Bone marrow (tissue), 2 donors: ENCODE data around the gene RHBG.
"Not testable (repeated sequence)": the region's sequence is repeated elsewhere in the genome, so short reads cannot be mapped to it uniquely, and the experiment has no call there.

Experiments
- DNase-seq, 2 donors: peaks; one replicate each; lab custom pipeline; 2025; lab: John Stamatoyannopoulos, UW

The RHBG gene

GRCh38 chr1:156360534-156360933 is 8.5 kb upstream of the RHBG start:
- DNase-seq: no peak

GRCh38 chr1:156365754-156366153 is 3.3 kb upstream of the RHBG start:
- no peak for DNase-seq

- no peak for DNase-seq
Measured at GRCh38 chr1:156366378-156367166, 2.4 kb upstream of the RHBG start.

- DNase-seq: no peak
Measured at GRCh38 chr1:156367383-156368156, 1.4 kb upstream of the RHBG start.

GRCh38 chr1:156368157-156368658 is 803 bp upstream of the RHBG start:
- DNase-seq: no peak

- not testable (repeated sequence) for DNase-seq
Measured at GRCh38 chr1:156369685-156370286, 775 bp downstream of the RHBG start.

- peak in 1 of 2 donors; percentile 44 for DNase-seq
Measured at GRCh38 chr1:156371553-156372264, 2.7 kb downstream of the RHBG start.

GRCh38 chr1:156372265-156372586 is 3.2 kb downstream of the RHBG start:
- DNase-seq: no peak

- no peak for DNase-seq
Measured at GRCh38 chr1:156372876-156373275, 3.9 kb downstream of the RHBG start.

- DNase-seq: no peak
Measured at GRCh38 chr1:156373546-156373945, 4.5 kb downstream of the RHBG start.

- DNase-seq: no peak
Measured at GRCh38 chr1:156376146-156376545, 7.1 kb downstream of the RHBG start.

GRCh38 chr1:156376958-156377919 is 8.2 kb downstream of the RHBG start:
- DNase-seq: no peak

- no peak for DNase-seq
Measured at GRCh38 chr1:156378557-156378956, 9.5 kb downstream of the RHBG start.

GRCh38 chr1:156379420-156380165 is 10.6 kb downstream of the RHBG start:
- no peak for DNase-seq

GRCh38 chr1:156382561-156382960 is 13.6 kb downstream of the RHBG start:
- no peak for DNase-seq

- peak; percentile 21 to 33 for DNase-seq
Measured at GRCh38 chr1:156383023-156383422, 14.0 kb downstream of the RHBG start.

- no peak for DNase-seq
Measured at GRCh38 chr1:156384007-156384406, 15.0 kb downstream of the RHBG start.

- DNase-seq: no peak
Measured at GRCh38 chr1:156384658-156385057, 15.6 kb downstream of the RHBG start.

GRCh38 chr1:156385534-156386031 is 16.6 kb downstream of the RHBG start:
- peak; percentile 29 to 82 for DNase-seq
